HepG2 (cell line): ENCODE measurements around the gene GPR143. TPM values are rescaled to one million over a fixed set of nuclear protein-coding genes. Genes with fewer than 3 reads are reported as not detected.

Experiments used
- polyA plus RNA-seq, 8 experiments: library from polyadenylated mRNA; depleted of rRNA in 3 of 8; stranded (reverse) in 7 of 8; unstranded in 1 of 8; fragments of >200 nt; fragmentation: Illumina TruSeq in 4 of 8; extraction: Trizol in 4 of 8; gene quantifications; 2 replicates each; pipeline versions ENCODE4 v1.2.1 to v1.2.3, GENCODE V29; 2011 to 2016; ENCODE audit warnings: low read depth in 4 of 8, missing spikeins in 1 of 8, mixed read lengths in 1 of 8; ENCODE audit not compliant: insufficient read depth in 1 of 8
- total RNA-seq, 5 experiments: library from RNA; depleted of rRNA; stranded (reverse); fragments of >200 nt; fragmentation: Illumina TruSeq; extraction: Trizol; gene quantifications; 2 replicates each; pipeline ENCODE4 v1.2.3, GENCODE V29; 2016; ENCODE audit warnings: low read depth in 1 of 5

GPR143 gene
- total and polyA plus RNA-seq, 2 of the 13 experiments (the other 11 are each of a cell fraction or from before 2014, with no cell fraction given), result 0.30 to 0.89 TPM

Other genes starting within 250 kb of the GPR143 start
- 1.3 and 1.4 TPM in 2 replicates for gene SHROOM2, start 20.6 kb upstream of the GPR143 start, total RNA-seq (2016; rRNA removed; fragmentation: Illumina TruSeq; extraction: Trizol)
- gene SHROOM2, start 20.6 kb upstream of the GPR143 start, polyA plus RNA-seq (2011; rRNA removed), result 0.92 and 0.97 TPM in 2 replicates
- gene CLDN34, start 201.5 kb upstream of the GPR143 start, total RNA-seq (2016; rRNA removed; fragmentation: Illumina TruSeq; extraction: Trizol), result 0.21 TPM in 1 of 2 replicates, not detected in the other
- gene CLDN34, start 201.5 kb upstream of the GPR143 start, polyA plus RNA-seq (2011; rRNA removed), result not detected in 2 replicates